Tibial artery (tissue), 4 donors: ENCODE data around the gene TTC4.
A peak's percentile ranks its signal among the peaks of the same experiment; 100 is the strongest.

ENCODE experiments used
- DNase-seq, 2 donors: peaks; one replicate each; pipeline ENCODE4 v3.0.0-alpha.2; 2019
- H3K27ac ChIP-seq, 2 donors: fragments of 200-600 bp; sonication (generic) in 1 of 2; 1 replicate in 1 of 2; 2 replicates in 1 of 2; pipeline ENCODE4 v1.5.1; 2018 to 2019; ENCODE audit warnings: mild to moderate bottlenecking in 1 of 2
- H3K27me3 ChIP-seq, 2 donors: fragments of 200-600 bp; sonication (generic) in 1 of 2; one replicate each; pipeline versions ENCODE4 v1.5.1 to v1.6.0; 2016 to 2019
- H3K36me3 ChIP-seq, 3 donors: fragments of 200-600 bp; sonication (generic) in 2 of 3; one replicate each; pipeline ENCODE4 v1.5.1; 2016 to 2019; ENCODE audit warnings: mild to moderate bottlenecking in 2 of 3
- H3K4me1 ChIP-seq, 4 donors: fragments of 200-600 bp; sonication (generic) in 2 of 4; 1 replicate in 3 of 4; 2 replicates in 1 of 4; pipeline ENCODE4 v1.5.1; 2016 to 2019
- H3K4me3 ChIP-seq, 2 donors: fragments of 200-600 bp; sonication (generic) in 1 of 2; 1 replicate in 1 of 2; 2 replicates in 1 of 2; pipeline ENCODE4 v1.5.1; 2018 to 2019; ENCODE audit warnings: mild to moderate bottlenecking in 2 of 2
- H3K9me3 ChIP-seq, 3 donors: fragments of 200-600 bp; sonication (generic) in 1 of 3; one replicate each; pipeline ENCODE4 v1.5.1; 2016 to 2019
- CTCF ChIP-seq, 2 experiments: fragments of 200-600 bp in 1 of 2; fragments of 450-650 bp in 1 of 2; IDR thresholded peaks; one replicate each; pipeline ENCODE4 v1.5.1; 2017 to 2019; ENCODE audit warnings: antibody characterized with exemption in 2 of 2, mild to moderate bottlenecking in 1 of 2, moderate library complexity in 1 of 2
- intact Hi-C: fragments of 100-400 bp; cut with DNase I; formaldehyde crosslinking; loops from one replicate; pipeline ENCODE4 v1.15.0; 2023; ENCODE audit warnings: low total_unique reads

Gene TTC4

GRCh38 chr1:54757833-54758232 lies 42.2 kb downstream of the TTC4 start:
- Histone ChIP-seq H3K27me3 (no peaks in the 10 kb centered on the region), H3K9me3 (no peaks in the 10 kb centered on the region), H3K4me3 (no peak overlapping the region), H3K27ac (no peak overlapping the region), H3K36me3 (peaks cover 6 to 49% (median 22%) of the 10 kb centered on the region in 3 donors), H3K4me1 (peaks cover 0 to under 1% (median 0%) of the 10 kb centered on the region in 4 donors)
- intact Hi-C loops, result no loop called here
- no peak for TF ChIP-seq CTCF (IDR thresholded peaks at IDR 0.05)
- DNase-seq, result no peak

- Histone ChIP-seq H3K9me3 (no peaks in the 10 kb centered on the region), H3K36me3 (peaks cover 6 to 49% (median 22%) of the 10 kb centered on the region in 3 donors), H3K27me3 (no peaks in the 10 kb centered on the region), H3K27ac (no peak overlapping the region), H3K4me1 (peaks cover 0 to 10% (median 8%) of the 10 kb centered on the region in 4 donors), H3K4me3 (no peak overlapping the region)
- no peak for DNase-seq
- intact Hi-C loops, result no loop called here
- no peak for TF ChIP-seq CTCF (IDR thresholded peaks at IDR 0.05)
These were observed 43.2 kb downstream of the TTC4 start for GRCh38 chr1:54758678-54759348.

GRCh38 chr1:54763816-54764132 lies 48.1 kb downstream of the TTC4 start:
- intact Hi-C loops, result no loop called here
- DNase-seq, result no peak

GRCh38 chr1:54764133-54764921 lies 48.7 kb downstream of the TTC4 start, which contains the start of gene PARS2:
PARS2 (minus strand) TSS chr1:54764523; CDS start chr1:54759161, 5,362 bp downstream.
- H3K27ac ChIP-seq, result peak within 1 kb of the TSS; percentile 75 to 78
- peaks cover 10 to 14% (median 10%) of the 10 kb centered on the region in 4 donors for H3K4me1 ChIP-seq
- no peaks in the 10 kb centered on the region for H3K9me3 ChIP-seq
- TF ChIP-seq CTCF (IDR thresholded peaks at IDR 0.05), result no peak
- peak within 1 kb of the TSS; percentile 71 to 94 for H3K4me3 ChIP-seq
- H3K27me3 ChIP-seq, result peaks cover 0 to 2% of the 10 kb centered on the region in 2 donors
- H3K36me3 ChIP-seq, result no peaks in the 10 kb centered on the region
- intact Hi-C loops, result no loop called here
- DNase-seq, result peak; percentile 98

More at GRCh38 chr1:54763816-54764132, 48.1 kb downstream of the TTC4 start:
- H3K36me3 ChIP-seq, result peaks cover 0 to 4% (median 1%) of the 10 kb centered on the region in 3 donors
- H3K9me3 ChIP-seq, result no peaks in the 10 kb centered on the region
- peaks cover 0 to 2% of the 10 kb centered on the region in 2 donors for H3K27me3 ChIP-seq
- peak overlapping the region; percentile 71 to 94 for H3K4me3 ChIP-seq
- H3K27ac ChIP-seq, result peak overlapping the region; percentile 75 to 78
- TF ChIP-seq CTCF (IDR thresholded peaks at IDR 0.05), result no peak
- peaks cover 10 to 14% (median 10%) of the 10 kb centered on the region in 4 donors for H3K4me1 ChIP-seq

GRCh38 chr1:54764922-54765561 lies 49.4 kb downstream of the TTC4 start:
- Histone ChIP-seq H3K27me3 (peaks cover 0 to 2% of the 10 kb centered on the region in 2 donors), H3K9me3 (no peaks in the 10 kb centered on the region), H3K27ac (peak overlapping the region; percentile 57), H3K4me3 (peak overlapping the region; percentile 71 to 94), H3K36me3 (no peaks in the 10 kb centered on the region), H3K4me1 (peaks cover 10 to 14% (median 10%) of the 10 kb centered on the region in 4 donors)
- no peak for DNase-seq
- intact Hi-C loops, result no loop called here
- TF ChIP-seq CTCF (IDR thresholded peaks at IDR 0.05), result no peak
